ENCODE results near the gene ATG4D.

The ATG4D gene

GRCh38 chr19:10602330-10603083 lies 58.8 kb downstream of the ATG4D start (continued):
- TF ChIP-seq, protein P1, sequence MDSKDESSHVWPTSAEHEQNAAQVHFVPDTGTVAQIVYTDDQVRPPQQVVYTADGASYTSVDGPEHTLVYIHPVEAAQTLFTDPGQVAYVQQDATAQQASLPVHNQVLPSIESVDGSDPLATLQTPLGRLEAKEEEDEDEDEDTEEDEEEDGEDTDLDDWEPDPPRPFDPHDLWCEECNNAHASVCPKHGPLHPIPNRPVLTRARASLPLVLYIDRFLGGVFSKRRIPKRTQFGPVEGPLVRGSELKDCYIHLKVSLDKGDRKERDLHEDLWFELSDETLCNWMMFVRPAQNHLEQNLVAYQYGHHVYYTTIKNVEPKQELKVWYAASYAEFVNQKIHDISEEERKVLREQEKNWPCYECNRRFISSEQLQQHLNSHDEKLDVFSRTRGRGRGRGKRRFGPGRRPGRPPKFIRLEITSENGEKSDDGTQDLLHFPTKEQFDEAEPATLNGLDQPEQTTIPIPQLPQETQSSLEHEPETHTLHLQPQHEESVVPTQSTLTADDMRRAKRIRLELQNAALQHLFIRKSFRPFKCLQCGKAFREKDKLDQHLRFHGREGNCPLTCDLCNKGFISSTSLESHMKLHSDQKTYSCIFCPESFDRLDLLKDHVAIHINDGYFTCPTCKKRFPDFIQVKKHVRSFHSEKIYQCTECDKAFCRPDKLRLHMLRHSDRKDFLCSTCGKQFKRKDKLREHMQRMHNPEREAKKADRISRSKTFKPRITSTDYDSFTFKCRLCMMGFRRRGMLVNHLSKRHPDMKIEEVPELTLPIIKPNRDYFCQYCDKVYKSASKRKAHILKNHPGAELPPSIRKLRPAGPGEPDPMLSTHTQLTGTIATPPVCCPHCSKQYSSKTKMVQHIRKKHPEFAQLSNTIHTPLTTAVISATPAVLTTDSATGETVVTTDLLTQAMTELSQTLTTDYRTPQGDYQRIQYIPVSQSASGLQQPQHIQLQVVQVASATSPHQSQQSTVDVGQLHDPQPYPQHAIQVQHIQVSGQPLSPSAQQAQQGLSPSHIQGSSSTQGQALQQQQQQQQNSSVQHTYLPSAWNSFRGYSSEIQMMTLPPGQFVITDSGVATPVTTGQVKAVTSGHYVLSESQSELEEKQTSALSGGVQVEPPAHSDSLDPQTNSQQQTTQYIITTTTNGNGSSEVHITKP (tag by site-specific recombination; IDR thresholded peaks at IDR 0.05) = 0 out of 2 replicates have a peak, but pooled peaks have one; percentile 23
- TF ChIP-seq ZBTB26 (tag by site-specific recombination; optimal IDR thresholded peaks at IDR 0.05) = peak; percentile 69
- peak; percentile 84 for TF ChIP-seq GLIS1 (tag by site-specific recombination; IDR thresholded peaks at IDR 0.05)
- TF ChIP-seq, protein P2, sequence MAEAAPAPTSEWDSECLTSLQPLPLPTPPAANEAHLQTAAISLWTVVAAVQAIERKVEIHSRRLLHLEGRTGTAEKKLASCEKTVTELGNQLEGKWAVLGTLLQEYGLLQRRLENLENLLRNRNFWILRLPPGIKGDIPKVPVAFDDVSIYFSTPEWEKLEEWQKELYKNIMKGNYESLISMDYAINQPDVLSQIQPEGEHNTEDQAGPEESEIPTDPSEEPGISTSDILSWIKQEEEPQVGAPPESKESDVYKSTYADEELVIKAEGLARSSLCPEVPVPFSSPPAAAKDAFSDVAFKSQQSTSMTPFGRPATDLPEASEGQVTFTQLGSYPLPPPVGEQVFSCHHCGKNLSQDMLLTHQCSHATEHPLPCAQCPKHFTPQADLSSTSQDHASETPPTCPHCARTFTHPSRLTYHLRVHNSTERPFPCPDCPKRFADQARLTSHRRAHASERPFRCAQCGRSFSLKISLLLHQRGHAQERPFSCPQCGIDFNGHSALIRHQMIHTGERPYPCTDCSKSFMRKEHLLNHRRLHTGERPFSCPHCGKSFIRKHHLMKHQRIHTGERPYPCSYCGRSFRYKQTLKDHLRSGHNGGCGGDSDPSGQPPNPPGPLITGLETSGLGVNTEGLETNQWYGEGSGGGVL (tag by site-specific recombination; IDR thresholded peaks at IDR 0.05) = peak; percentile 58
- TF ChIP-seq ZNF610 (tag by site-specific recombination; IDR thresholded peaks at IDR 0.05; ENCODE audit: borderline replicate concordance) = 0 out of 2 replicates have a peak, but pooled peaks have one; percentile 33
- peak; percentile 64 for TF ChIP-seq SP3 (tag by site-specific recombination; IDR thresholded peaks at IDR 0.05)
- TF ChIP-seq ZNF404 (tag by site-specific recombination; IDR thresholded peaks at IDR 0.05) = no peak
- TF ChIP-seq, protein P3, sequence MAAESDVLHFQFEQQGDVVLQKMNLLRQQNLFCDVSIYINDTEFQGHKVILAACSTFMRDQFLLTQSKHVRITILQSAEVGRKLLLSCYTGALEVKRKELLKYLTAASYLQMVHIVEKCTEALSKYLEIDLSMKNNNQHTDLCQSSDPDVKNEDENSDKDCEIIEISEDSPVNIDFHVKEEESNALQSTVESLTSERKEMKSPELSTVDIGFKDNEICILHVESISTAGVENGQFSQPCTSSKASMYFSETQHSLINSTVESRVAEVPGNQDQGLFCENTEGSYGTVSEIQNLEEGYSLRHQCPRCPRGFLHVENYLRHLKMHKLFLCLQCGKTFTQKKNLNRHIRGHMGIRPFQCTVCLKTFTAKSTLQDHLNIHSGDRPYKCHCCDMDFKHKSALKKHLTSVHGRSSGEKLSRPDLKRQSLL (tag by site-specific recombination; IDR thresholded peaks at IDR 0.05) = no peak
- TF ChIP-seq ZNF600 (tag by site-specific recombination; IDR thresholded peaks at IDR 0.05) = no peak
- TF ChIP-seq ZEB2 (tag by site-specific recombination; IDR thresholded peaks at IDR 0.05) = 0 out of 2 replicates have a peak, but pooled peaks have one; percentile 71
- TF ChIP-seq PATZ1 (tag by site-specific recombination; IDR thresholded peaks at IDR 0.05) = peak; percentile 79
- 0 out of 2 replicates have a peak, but pooled peaks have one; percentile 10 for TF ChIP-seq ZNF843 (tag by site-specific recombination; IDR thresholded peaks at IDR 0.05)
- peak; percentile 53; the same call in 1 of the 2 replicates for TF ChIP-seq ZBTB20 (tag by site-specific recombination; IDR thresholded peaks at IDR 0.05)
- TF ChIP-seq, protein P4, sequence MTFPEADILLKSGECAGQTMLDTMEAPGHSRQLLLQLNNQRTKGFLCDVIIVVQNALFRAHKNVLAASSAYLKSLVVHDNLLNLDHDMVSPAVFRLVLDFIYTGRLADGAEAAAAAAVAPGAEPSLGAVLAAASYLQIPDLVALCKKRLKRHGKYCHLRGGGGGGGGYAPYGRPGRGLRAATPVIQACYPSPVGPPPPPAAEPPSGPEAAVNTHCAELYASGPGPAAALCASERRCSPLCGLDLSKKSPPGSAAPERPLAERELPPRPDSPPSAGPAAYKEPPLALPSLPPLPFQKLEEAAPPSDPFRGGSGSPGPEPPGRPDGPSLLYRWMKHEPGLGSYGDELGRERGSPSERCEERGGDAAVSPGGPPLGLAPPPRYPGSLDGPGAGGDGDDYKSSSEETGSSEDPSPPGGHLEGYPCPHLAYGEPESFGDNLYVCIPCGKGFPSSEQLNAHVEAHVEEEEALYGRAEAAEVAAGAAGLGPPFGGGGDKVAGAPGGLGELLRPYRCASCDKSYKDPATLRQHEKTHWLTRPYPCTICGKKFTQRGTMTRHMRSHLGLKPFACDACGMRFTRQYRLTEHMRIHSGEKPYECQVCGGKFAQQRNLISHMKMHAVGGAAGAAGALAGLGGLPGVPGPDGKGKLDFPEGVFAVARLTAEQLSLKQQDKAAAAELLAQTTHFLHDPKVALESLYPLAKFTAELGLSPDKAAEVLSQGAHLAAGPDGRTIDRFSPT (tag by site-specific recombination; IDR thresholded peaks at IDR 0.05) = no peak
- no peak for TF ChIP-seq ZNF571 (tag by site-specific recombination; IDR thresholded peaks at IDR 0.05)
- TF ChIP-seq ZNF639 (tag by site-specific recombination; IDR thresholded peaks at IDR 0.05) = no peak
- TF ChIP-seq ZSCAN5A (tag by site-specific recombination; IDR thresholded peaks at IDR 0.05) = 0 out of 2 replicates have a peak, but pooled peaks have one; percentile 36
- TF ChIP-seq ZNF596 (tag by site-specific recombination; IDR thresholded peaks at IDR 0.05) = no peak
- TF ChIP-seq ZIC2 (tag by site-specific recombination; IDR thresholded peaks at IDR 0.05) = peak; percentile 66
- TF ChIP-seq ZXDB (tag by site-specific recombination; IDR thresholded peaks at IDR 0.05) = peak; percentile 71
- TF ChIP-seq MYNN (tag by site-specific recombination; IDR thresholded peaks at IDR 0.05; ENCODE audit: borderline replicate concordance) = no peak
- TF ChIP-seq BCL11B (tag by site-specific recombination; IDR thresholded peaks at IDR 0.05; ENCODE audit: low read depth) = 0 out of 2 replicates have a peak, but pooled peaks have one; percentile 26
- TF ChIP-seq SP7 (tag by site-specific recombination; IDR thresholded peaks at IDR 0.05) = peak; percentile 43; the same call in 1 of the 2 replicates
